ENCODE measurements around the gene HEPN1. TPM values are rescaled to one million over a fixed set of nuclear protein-coding genes. Genes with fewer than 3 reads are reported as not detected.

The HEPN1 gene
- total RNA-seq, 1 experiment from 2014 or later = not detected

- TF ChIP-seq, protein P1, sequence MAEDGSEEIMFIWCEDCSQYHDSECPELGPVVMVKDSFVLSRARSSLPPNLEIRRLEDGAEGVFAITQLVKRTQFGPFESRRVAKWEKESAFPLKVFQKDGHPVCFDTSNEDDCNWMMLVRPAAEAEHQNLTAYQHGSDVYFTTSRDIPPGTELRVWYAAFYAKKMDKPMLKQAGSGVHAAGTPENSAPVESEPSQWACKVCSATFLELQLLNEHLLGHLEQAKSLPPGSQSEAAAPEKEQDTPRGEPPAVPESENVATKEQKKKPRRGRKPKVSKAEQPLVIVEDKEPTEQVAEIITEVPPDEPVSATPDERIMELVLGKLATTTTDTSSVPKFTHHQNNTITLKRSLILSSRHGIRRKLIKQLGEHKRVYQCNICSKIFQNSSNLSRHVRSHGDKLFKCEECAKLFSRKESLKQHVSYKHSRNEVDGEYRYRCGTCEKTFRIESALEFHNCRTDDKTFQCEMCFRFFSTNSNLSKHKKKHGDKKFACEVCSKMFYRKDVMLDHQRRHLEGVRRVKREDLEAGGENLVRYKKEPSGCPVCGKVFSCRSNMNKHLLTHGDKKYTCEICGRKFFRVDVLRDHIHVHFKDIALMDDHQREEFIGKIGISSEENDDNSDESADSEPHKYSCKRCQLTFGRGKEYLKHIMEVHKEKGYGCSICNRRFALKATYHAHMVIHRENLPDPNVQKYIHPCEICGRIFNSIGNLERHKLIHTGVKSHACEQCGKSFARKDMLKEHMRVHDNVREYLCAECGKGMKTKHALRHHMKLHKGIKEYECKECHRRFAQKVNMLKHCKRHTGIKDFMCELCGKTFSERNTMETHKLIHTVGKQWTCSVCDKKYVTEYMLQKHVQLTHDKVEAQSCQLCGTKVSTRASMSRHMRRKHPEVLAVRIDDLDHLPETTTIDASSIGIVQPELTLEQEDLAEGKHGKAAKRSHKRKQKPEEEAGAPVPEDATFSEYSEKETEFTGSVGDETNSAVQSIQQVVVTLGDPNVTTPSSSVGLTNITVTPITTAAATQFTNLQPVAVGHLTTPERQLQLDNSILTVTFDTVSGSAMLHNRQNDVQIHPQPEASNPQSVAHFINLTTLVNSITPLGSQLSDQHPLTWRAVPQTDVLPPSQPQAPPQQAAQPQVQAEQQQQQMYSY (CRISPR knock-in tag; IDR thresholded peaks at IDR 0.05) = peak; percentile 59; the same call in 1 of the 2 replicates
- TF ChIP-seq, protein P2, sequence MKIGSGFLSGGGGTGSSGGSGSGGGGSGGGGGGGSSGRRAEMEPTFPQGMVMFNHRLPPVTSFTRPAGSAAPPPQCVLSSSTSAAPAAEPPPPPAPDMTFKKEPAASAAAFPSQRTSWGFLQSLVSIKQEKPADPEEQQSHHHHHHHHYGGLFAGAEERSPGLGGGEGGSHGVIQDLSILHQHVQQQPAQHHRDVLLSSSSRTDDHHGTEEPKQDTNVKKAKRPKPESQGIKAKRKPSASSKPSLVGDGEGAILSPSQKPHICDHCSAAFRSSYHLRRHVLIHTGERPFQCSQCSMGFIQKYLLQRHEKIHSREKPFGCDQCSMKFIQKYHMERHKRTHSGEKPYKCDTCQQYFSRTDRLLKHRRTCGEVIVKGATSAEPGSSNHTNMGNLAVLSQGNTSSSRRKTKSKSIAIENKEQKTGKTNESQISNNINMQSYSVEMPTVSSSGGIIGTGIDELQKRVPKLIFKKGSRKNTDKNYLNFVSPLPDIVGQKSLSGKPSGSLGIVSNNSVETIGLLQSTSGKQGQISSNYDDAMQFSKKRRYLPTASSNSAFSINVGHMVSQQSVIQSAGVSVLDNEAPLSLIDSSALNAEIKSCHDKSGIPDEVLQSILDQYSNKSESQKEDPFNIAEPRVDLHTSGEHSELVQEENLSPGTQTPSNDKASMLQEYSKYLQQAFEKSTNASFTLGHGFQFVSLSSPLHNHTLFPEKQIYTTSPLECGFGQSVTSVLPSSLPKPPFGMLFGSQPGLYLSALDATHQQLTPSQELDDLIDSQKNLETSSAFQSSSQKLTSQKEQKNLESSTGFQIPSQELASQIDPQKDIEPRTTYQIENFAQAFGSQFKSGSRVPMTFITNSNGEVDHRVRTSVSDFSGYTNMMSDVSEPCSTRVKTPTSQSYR (CRISPR knock-in tag; IDR thresholded peaks at IDR 0.05) = peak; percentile 77
- TF ChIP-seq JAZF1 (CRISPR knock-in tag; IDR thresholded peaks at IDR 0.05) = no peak
- no peak for TF ChIP-seq ERG (CRISPR knock-in tag; IDR thresholded peaks at IDR 0.05)
- peak; percentile 72; the same call in 1 of the 2 replicates for TF ChIP-seq AFF4 (CRISPR knock-in tag; IDR thresholded peaks at IDR 0.05; ENCODE audit: borderline replicate concordance)
- peak; percentile 99 for TF ChIP-seq FOXP4 (CRISPR knock-in tag; IDR thresholded peaks at IDR 0.05)
- TF ChIP-seq, protein P3, sequence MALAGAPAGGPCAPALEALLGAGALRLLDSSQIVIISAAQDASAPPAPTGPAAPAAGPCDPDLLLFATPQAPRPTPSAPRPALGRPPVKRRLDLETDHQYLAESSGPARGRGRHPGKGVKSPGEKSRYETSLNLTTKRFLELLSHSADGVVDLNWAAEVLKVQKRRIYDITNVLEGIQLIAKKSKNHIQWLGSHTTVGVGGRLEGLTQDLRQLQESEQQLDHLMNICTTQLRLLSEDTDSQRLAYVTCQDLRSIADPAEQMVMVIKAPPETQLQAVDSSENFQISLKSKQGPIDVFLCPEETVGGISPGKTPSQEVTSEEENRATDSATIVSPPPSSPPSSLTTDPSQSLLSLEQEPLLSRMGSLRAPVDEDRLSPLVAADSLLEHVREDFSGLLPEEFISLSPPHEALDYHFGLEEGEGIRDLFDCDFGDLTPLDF (CRISPR knock-in tag; IDR thresholded peaks at IDR 0.05) = peak; percentile 96; the same call in 1 of the 2 replicates
- TF ChIP-seq ESRRA (CRISPR knock-in tag; IDR thresholded peaks at IDR 0.05; ENCODE audit: borderline replicate concordance) = peak; percentile 95
- peak; percentile 98 for TF ChIP-seq E2F5 (CRISPR knock-in tag; IDR thresholded peaks at IDR 0.05)
- TF ChIP-seq TP53 (CRISPR knock-in tag; IDR thresholded peaks at IDR 0.05) = peak; percentile 97
- peak; percentile 90 for TF ChIP-seq NFE2L1 (CRISPR knock-in tag; IDR thresholded peaks at IDR 0.05)
- TF ChIP-seq ZNF425 (CRISPR knock-in tag; conservative IDR thresholded peaks at IDR 0.05) = no peak
- no peak for TF ChIP-seq ZNF423 (CRISPR knock-in tag; IDR thresholded peaks at IDR 0.05)
- TF ChIP-seq PRRX2 (CRISPR knock-in tag; IDR thresholded peaks at IDR 0.05) = no peak
- TF ChIP-seq, protein P4, sequence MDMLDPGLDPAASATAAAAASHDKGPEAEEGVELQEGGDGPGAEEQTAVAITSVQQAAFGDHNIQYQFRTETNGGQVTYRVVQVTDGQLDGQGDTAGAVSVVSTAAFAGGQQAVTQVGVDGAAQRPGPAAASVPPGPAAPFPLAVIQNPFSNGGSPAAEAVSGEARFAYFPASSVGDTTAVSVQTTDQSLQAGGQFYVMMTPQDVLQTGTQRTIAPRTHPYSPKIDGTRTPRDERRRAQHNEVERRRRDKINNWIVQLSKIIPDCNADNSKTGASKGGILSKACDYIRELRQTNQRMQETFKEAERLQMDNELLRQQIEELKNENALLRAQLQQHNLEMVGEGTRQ (CRISPR knock-in tag; IDR thresholded peaks at IDR 0.05) = 0 out of 2 replicates have a peak, but pooled peaks have one; percentile 15
- TF ChIP-seq OVOL2 (CRISPR knock-in tag; IDR thresholded peaks at IDR 0.05; ENCODE audit: borderline replicate concordance) = no peak
- TF ChIP-seq ZNF121 (CRISPR knock-in tag; IDR thresholded peaks at IDR 0.05) = no peak
- TF ChIP-seq GTF2I (CRISPR knock-in tag; conservative IDR thresholded peaks at IDR 0.05) = no peak
- no peak for TF ChIP-seq HMGA2 (CRISPR knock-in tag; IDR thresholded peaks at IDR 0.05)
Observed at GRCh38 chr11:124920870-124921609, 2.0 kb downstream of the HEPN1 start (continued).
